Lower leg skin (tissue), 4 donors: ENCODE measurements around the gene THADA. TPM values are rescaled to one million over a fixed set of nuclear protein-coding genes. Genes with fewer than 3 reads are reported as not detected.
"Not testable (repeated sequence)": the region's sequence is repeated elsewhere in the genome, so short reads cannot be mapped to it uniquely, and the experiment has no call there.

Experiments
- DNase-seq, 2 donors: peaks; one replicate each; pipeline ENCODE4 v3.0.0-alpha.2; 2019; ENCODE audit warnings: low spot score in 2 of 2
- H3K4me3 ChIP-seq: fragments of 200-600 bp; sonication (generic); 2 replicates; pipeline ENCODE4 v1.5.1; 2017; ENCODE audit warnings: mild to moderate bottlenecking, low read depth; ENCODE audit not compliant: poor library complexity, severe bottlenecking
- CTCF ChIP-seq, 3 donors: fragments of 450-650 bp; IDR thresholded peaks; one replicate each; pipeline ENCODE4 v1.5.1; 2016; ENCODE audit warnings: antibody characterized with exemption in 3 of 3, mild to moderate bottlenecking in 3 of 3, moderate library complexity in 2 of 3
- POLR2A ChIP-seq, 2 donors: fragments of 450-650 bp; IDR thresholded peaks; one replicate each; pipeline ENCODE4 v1.6.1; 2016 to 2017; ENCODE audit warnings: antibody characterized with exemption in 2 of 2, mild to moderate bottlenecking in 1 of 2, moderate library complexity in 1 of 2
- WGBS, 2 donors: methylation state at CpG; one replicate each; pipeline ENCODE4 v1.1.5; 2018; 5-methylcytosine and 5-hydroxymethylcytosine counted together
- intact Hi-C: fragments of 100-400 bp; cut with DNase I; formaldehyde crosslinking; loops from one replicate; pipeline ENCODE4 v1.15.0; 2023; ENCODE audit warnings: low total_unique reads
- total RNA-seq, 4 donors: library from RNA; depleted of rRNA; stranded (reverse); fragments of >200 nt; gene quantifications; one replicate each; pipeline ENCODE4 v1.1.0, GENCODE V29; 2016

The THADA gene
- total RNA-seq, 4 donors from 2014 or later: 19.5 to 26.4 (median 22.2) TPM

GRCh38 chr2:43540021-43540779 is 55.6 kb downstream of the THADA start:
- TF ChIP-seq POLR2A (IDR thresholded peaks at IDR 0.05): no peak
- no peak for TF ChIP-seq CTCF (IDR thresholded peaks at IDR 0.05)
- intact Hi-C loops: loop anchor here (5.0 to 10.0 kb wide), 2 partner anchors 305 to 593 kb away; no protein-coding TSS in a partner anchor
- no peak overlapping the region for H3K4me3 ChIP-seq
- 31 to 40% methylated on average over 4 of the region's 4 CpGs for WGBS, 2 donors
- DNase-seq: peak; percentile 93 to 95

GRCh38 chr2:43539436-43539835 is 56.4 kb downstream of the THADA start:
- no peak overlapping the region for H3K4me3 ChIP-seq
- WGBS, 2 donors: 79% methylated on average over 5 of the region's 5 CpGs
- intact Hi-C loops: no loop called here
- no peak for TF ChIP-seq POLR2A (IDR thresholded peaks at IDR 0.05)
- TF ChIP-seq CTCF (IDR thresholded peaks at IDR 0.05): no peak
- no peak for DNase-seq

- TF ChIP-seq CTCF (IDR thresholded peaks at IDR 0.05): no peak
- TF ChIP-seq POLR2A (IDR thresholded peaks at IDR 0.05): no peak
- intact Hi-C loops: no loop called here
- no peak overlapping the region for H3K4me3 ChIP-seq
- no peak for DNase-seq
- WGBS, 2 donors: 52% methylated on average over 1 of the region's 1 CpG
Observed at GRCh38 chr2:43538034-43538670, 57.7 kb downstream of the THADA start.

- TF ChIP-seq POLR2A (IDR thresholded peaks at IDR 0.05) (no peak), CTCF (IDR thresholded peaks at IDR 0.05) (no peak)
- no peak for DNase-seq
- H3K4me3 ChIP-seq: no peak overlapping the region
- intact Hi-C loops: no loop called here
- WGBS, 2 donors: 70 to 73% methylated on average over 2 of the region's 2 CpGs
Observed at GRCh38 chr2:43537137-43537536, 58.7 kb downstream of the THADA start.

GRCh38 chr2:43534569-43534968 is 61.3 kb downstream of the THADA start:
- H3K4me3 ChIP-seq: no peak overlapping the region
- no peak for TF ChIP-seq CTCF (IDR thresholded peaks at IDR 0.05)
- no peak for TF ChIP-seq POLR2A (IDR thresholded peaks at IDR 0.05)
- DNase-seq: no peak
- WGBS, 2 donors: 94 to 95% methylated on average over 3 of the region's 3 CpGs
- intact Hi-C loops: no loop called here

- DNase-seq, H3K4me3 ChIP-seq, intact Hi-C loops: not testable (repeated sequence)
- WGBS, 2 donors: 95 to 99% methylated on average over 3 of the region's 3 CpGs
Observed at GRCh38 chr2:43532572-43532971, 63.3 kb downstream of the THADA start.
